ENCODE results near the gene CACNA1A. TPM values are rescaled to one million over a fixed set of nuclear protein-coding genes. Genes with fewer than 3 reads are reported as not detected.

Gene CACNA1A
- total RNA-seq, 2 experiments from 2014 or later: 0.60 to 0.63 TPM

DNA sequence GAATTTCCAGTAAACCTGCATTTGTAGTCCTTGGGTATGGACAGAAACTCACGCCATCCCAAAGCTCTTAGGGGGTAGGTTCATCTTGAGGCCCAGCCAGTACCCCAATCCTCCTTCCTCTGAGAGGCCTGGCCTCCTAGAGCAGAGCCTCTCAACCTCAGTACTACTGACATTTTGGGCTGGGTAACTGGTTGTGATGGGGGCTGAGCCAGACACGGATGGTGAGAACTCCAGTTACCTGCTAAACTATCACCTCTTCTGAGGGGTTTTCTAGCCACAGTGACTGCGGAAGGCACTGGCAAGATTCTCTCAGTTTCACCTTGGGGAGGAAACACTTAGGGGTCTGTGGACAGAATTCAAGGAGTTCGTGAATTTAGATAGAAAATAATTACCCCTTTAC is 156.2 kb downstream of the CACNA1A start:
- DNase-seq: no peak
- ChIA-PET POLR2A (no interaction called here), CTCF (no interaction called here)
- H3K9me3 Mint-ChIP-seq (ENCODE audit: insufficient read depth): no peaks in the 10 kb centered on the region
- H3K4me1 Mint-ChIP-seq (ENCODE audit: low read depth): no peaks in the 10 kb centered on the region
- H3K4me3 Mint-ChIP-seq: no peak overlapping the region
- no peaks in the 10 kb centered on the region for H3K36me3 Mint-ChIP-seq (ENCODE audit: low read depth)
- ATAC-seq: no peak
- no peak overlapping the region for H3K27ac Mint-ChIP-seq
- no peaks in the 10 kb centered on the region for H3K27me3 Mint-ChIP-seq (ENCODE audit: low read depth)

GRCh38 chr19:13347367-13347766 is 158.9 kb downstream of the CACNA1A start:
- POLR2A ChIA-PET: interaction anchor here (0.6 kb wide), 1 partner anchor 382 kb away, joined by 3 read pairs; no protein-coding TSS in a partner anchor
- Mint-ChIP-seq H3K4me1 (ENCODE audit: low read depth) (no peaks in the 10 kb centered on the region), H3K27ac (no peak overlapping the region), H3K9me3 (ENCODE audit: insufficient read depth) (no peaks in the 10 kb centered on the region), H3K36me3 (ENCODE audit: low read depth) (no peaks in the 10 kb centered on the region), H3K27me3 (ENCODE audit: low read depth) (no peaks in the 10 kb centered on the region), H3K4me3 (no peak overlapping the region)
- CTCF ChIA-PET: no interaction called here
- ATAC-seq: no peak
- no peak for DNase-seq

DNA sequence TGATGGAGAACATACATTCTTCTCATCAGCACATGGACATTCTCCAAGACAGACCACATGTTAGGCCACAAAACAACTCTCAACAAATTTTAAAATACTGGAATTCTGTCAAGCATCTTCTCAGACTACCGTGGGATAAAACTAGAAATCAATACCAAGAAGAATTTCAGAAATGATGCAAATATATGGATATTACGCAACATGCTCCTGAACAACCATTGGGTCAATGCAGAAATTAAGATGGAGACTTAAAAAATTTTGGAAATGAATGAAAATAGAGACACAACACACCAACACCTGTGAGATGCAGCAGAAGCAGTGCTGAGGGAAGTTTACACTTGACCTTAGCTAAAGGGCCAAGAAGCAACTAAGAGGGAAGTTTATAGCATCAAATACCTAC is 162.8 kb downstream of the CACNA1A start:
- no peak for ATAC-seq
- no peak for DNase-seq
- no peaks in the 10 kb centered on the region for H3K9me3 Mint-ChIP-seq (ENCODE audit: insufficient read depth)
- H3K27me3 Mint-ChIP-seq (ENCODE audit: low read depth): no peaks in the 10 kb centered on the region
- no peaks in the 10 kb centered on the region for H3K4me1 Mint-ChIP-seq (ENCODE audit: low read depth)
- H3K4me3 Mint-ChIP-seq: no peak overlapping the region
- ChIA-PET POLR2A (no interaction called here), CTCF (interaction anchor here (0.6 kb wide), 1 partner anchor 583 kb away, joined by 3 read pairs; no protein-coding TSS in a partner anchor)
- no peaks in the 10 kb centered on the region for H3K36me3 Mint-ChIP-seq (ENCODE audit: low read depth)
- no peak overlapping the region for H3K27ac Mint-ChIP-seq

- Mint-ChIP-seq H3K36me3 (ENCODE audit: low read depth) (no peaks in the 10 kb centered on the region), H3K4me3 (no peak overlapping the region), H3K9me3 (ENCODE audit: insufficient read depth) (no peaks in the 10 kb centered on the region), H3K4me1 (ENCODE audit: low read depth) (no peaks in the 10 kb centered on the region), H3K27ac (no peak overlapping the region), H3K27me3 (ENCODE audit: low read depth) (no peaks in the 10 kb centered on the region)
- CTCF ChIA-PET: no interaction called here
- DNase-seq (no peak), ATAC-seq (no peak)
- POLR2A ChIA-PET: no interaction called here
Measured at GRCh38 chr19:13342672-13343071, 163.6 kb downstream of the CACNA1A start.

- Mint-ChIP-seq H3K27ac (no peak overlapping the region), H3K36me3 (ENCODE audit: low read depth) (no peaks in the 10 kb centered on the region), H3K27me3 (ENCODE audit: low read depth) (no peaks in the 10 kb centered on the region), H3K9me3 (ENCODE audit: insufficient read depth) (no peaks in the 10 kb centered on the region), H3K4me1 (ENCODE audit: low read depth) (no peaks in the 10 kb centered on the region), H3K4me3 (no peak overlapping the region)
- ChIA-PET POLR2A (interaction anchor here (0.6 kb wide), 1 partner anchor 27 kb away, joined by 4 read pairs; no protein-coding TSS in a partner anchor), CTCF (no interaction called here)
- DNase-seq: no peak
- no peak for ATAC-seq
Measured at GRCh38 chr19:13339869-13340268, 166.4 kb downstream of the CACNA1A start.

- Mint-ChIP-seq H3K4me3 (no peak overlapping the region), H3K9me3 (ENCODE audit: insufficient read depth) (no peaks in the 10 kb centered on the region), H3K27ac (no peak overlapping the region), H3K36me3 (ENCODE audit: low read depth) (no peaks in the 10 kb centered on the region), H3K27me3 (ENCODE audit: low read depth) (no peaks in the 10 kb centered on the region), H3K4me1 (ENCODE audit: low read depth) (no peaks in the 10 kb centered on the region)
- ATAC-seq (no peak), DNase-seq (no peak)
- POLR2A ChIA-PET: no interaction called here
- CTCF ChIA-PET: no interaction called here
Measured at GRCh38 chr19:13337181-13337580, 169.1 kb downstream of the CACNA1A start.

GRCh38 chr19:13334801-13335481 is 171.3 kb downstream of the CACNA1A start:
- Mint-ChIP-seq H3K27me3 (ENCODE audit: low read depth) (no peaks in the 10 kb centered on the region), H3K4me1 (ENCODE audit: low read depth) (no peaks in the 10 kb centered on the region), H3K36me3 (ENCODE audit: low read depth) (no peaks in the 10 kb centered on the region), H3K27ac (no peak overlapping the region), H3K9me3 (ENCODE audit: insufficient read depth) (no peaks in the 10 kb centered on the region), H3K4me3 (no peak overlapping the region)
- POLR2A ChIA-PET: no interaction called here
- CTCF ChIA-PET: interaction anchor here (0.8 kb wide), 1 partner anchor 11 kb away, joined by 4 read pairs; no protein-coding TSS in a partner anchor
- DNase-seq (no peak), ATAC-seq (no peak)

DNA sequence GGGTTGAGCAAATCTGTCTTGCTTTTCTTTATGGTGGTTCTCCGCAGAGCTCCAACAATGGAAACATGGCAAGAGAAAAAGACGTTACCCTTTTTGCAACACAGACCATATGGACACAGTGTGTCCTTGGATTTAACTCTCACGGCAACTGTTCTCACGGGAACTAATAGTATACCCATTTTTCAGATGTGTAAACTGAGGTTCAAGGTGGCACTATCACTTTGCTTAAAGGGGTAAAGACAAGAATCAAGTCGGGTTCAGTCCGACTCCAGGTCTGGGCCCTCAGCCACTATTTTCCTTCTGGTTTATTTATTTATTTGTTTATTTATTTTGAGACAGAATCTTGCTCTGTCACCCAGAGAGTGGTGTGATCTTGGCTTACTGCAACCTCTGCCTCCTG is 176.0 kb downstream of the CACNA1A start:
- CTCF ChIA-PET: no interaction called here
- H3K9me3 Mint-ChIP-seq (ENCODE audit: insufficient read depth): no peaks in the 10 kb centered on the region
- DNase-seq (no peak), ATAC-seq (no peak)
- no peak overlapping the region for H3K4me3 Mint-ChIP-seq
- H3K27ac Mint-ChIP-seq: no peak overlapping the region
- POLR2A ChIA-PET: no interaction called here
- H3K4me1 Mint-ChIP-seq (ENCODE audit: low read depth): no peaks in the 10 kb centered on the region
- H3K27me3 Mint-ChIP-seq (ENCODE audit: low read depth): peaks cover 4% of the 10 kb centered on the region
- no peaks in the 10 kb centered on the region for H3K36me3 Mint-ChIP-seq (ENCODE audit: low read depth)

- DNase-seq (no peak), ATAC-seq (no peak)
- Mint-ChIP-seq H3K9me3 (ENCODE audit: insufficient read depth) (no peaks in the 10 kb centered on the region), H3K27ac (no peak overlapping the region), H3K4me3 (no peak overlapping the region), H3K27me3 (ENCODE audit: low read depth) (peaks cover 4% of the 10 kb centered on the region), H3K36me3 (ENCODE audit: low read depth) (no peaks in the 10 kb centered on the region), H3K4me1 (ENCODE audit: low read depth) (no peaks in the 10 kb centered on the region)
- ChIA-PET POLR2A (no interaction called here), CTCF (no interaction called here)
Measured at GRCh38 chr19:13329766-13330165, 176.5 kb downstream of the CACNA1A start.

DNA sequence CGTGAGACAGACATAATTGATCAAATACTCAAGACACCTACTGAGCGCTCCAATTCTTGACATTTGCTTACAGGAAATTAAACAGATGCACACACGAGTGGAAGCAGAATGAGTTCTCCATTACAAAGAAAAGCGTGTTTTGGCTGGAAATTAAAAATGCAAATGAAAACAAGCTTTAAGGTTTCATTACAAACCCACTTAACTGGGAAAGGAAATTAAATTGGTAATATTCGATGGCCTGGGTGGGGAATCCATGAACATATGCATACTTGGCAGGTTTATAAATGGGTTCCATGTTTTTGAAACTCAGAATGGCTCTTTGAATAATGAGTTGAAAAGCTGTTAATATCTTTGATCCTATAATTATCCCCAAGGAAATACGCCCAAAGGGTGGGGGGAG is 178.0 kb downstream of the CACNA1A start:
- POLR2A ChIA-PET: no interaction called here
- H3K9me3 Mint-ChIP-seq (ENCODE audit: insufficient read depth): no peaks in the 10 kb centered on the region

GRCh38 chr19:13319526-13319925 is 186.8 kb downstream of the CACNA1A start:
- H3K27ac Mint-ChIP-seq: no peak overlapping the region
- no peaks in the 10 kb centered on the region for H3K36me3 Mint-ChIP-seq (ENCODE audit: low read depth)
- H3K4me1 Mint-ChIP-seq (ENCODE audit: low read depth): no peaks in the 10 kb centered on the region
- ChIA-PET CTCF (no interaction called here), POLR2A (no interaction called here)
- H3K27me3 Mint-ChIP-seq (ENCODE audit: low read depth): peaks cover 10% of the 10 kb centered on the region
- DNase-seq (no peak), ATAC-seq (no peak)
- H3K4me3 Mint-ChIP-seq: no peak overlapping the region
- H3K9me3 Mint-ChIP-seq (ENCODE audit: insufficient read depth): no peaks in the 10 kb centered on the region

More for the DNA sequence above, 178.0 kb downstream of the CACNA1A start:
- no peak overlapping the region for H3K27ac Mint-ChIP-seq
- peaks cover 4% of the 10 kb centered on the region for H3K27me3 Mint-ChIP-seq (ENCODE audit: low read depth)
- ATAC-seq (no peak), DNase-seq (no peak)
- H3K36me3 Mint-ChIP-seq (ENCODE audit: low read depth): no peaks in the 10 kb centered on the region
- CTCF ChIA-PET: no interaction called here
- no peak overlapping the region for H3K4me3 Mint-ChIP-seq
- H3K4me1 Mint-ChIP-seq (ENCODE audit: low read depth): no peaks in the 10 kb centered on the region

DNA sequence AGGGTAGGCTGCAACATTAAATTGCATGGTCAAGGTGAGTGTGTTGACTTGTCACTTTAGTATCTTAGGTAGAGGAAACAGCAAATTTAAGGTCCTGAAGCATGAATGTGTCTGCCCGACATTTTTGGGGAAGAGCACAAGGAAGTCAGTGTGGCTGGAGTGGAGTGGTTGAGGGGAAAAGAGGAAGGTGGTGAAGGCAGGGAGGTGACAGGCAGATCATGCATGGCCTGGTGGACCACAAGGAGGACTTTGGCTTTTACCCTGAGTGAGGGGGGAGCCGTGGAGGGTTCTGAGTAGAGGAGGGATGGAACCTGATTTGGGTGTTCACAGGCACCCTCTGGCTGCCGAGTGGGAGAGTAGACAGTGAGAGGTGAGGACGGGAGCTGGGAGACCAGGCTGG is 188.1 kb downstream of the CACNA1A start:
- no peak overlapping the region for H3K4me3 Mint-ChIP-seq
- H3K36me3 Mint-ChIP-seq (ENCODE audit: low read depth): no peaks in the 10 kb centered on the region
- no peak overlapping the region for H3K27ac Mint-ChIP-seq
- H3K27me3 Mint-ChIP-seq (ENCODE audit: low read depth): peaks cover 10% of the 10 kb centered on the region
- ChIA-PET POLR2A (no interaction called here), CTCF (no interaction called here)
- DNase-seq: no peak
- H3K9me3 Mint-ChIP-seq (ENCODE audit: insufficient read depth): no peaks in the 10 kb centered on the region
- H3K4me1 Mint-ChIP-seq (ENCODE audit: low read depth): no peaks in the 10 kb centered on the region
- ATAC-seq: no peak

- no peak for DNase-seq
- H3K27ac Mint-ChIP-seq: no peak overlapping the region
- H3K27me3 Mint-ChIP-seq (ENCODE audit: low read depth): peaks cover 10% of the 10 kb centered on the region
- no peaks in the 10 kb centered on the region for H3K36me3 Mint-ChIP-seq (ENCODE audit: low read depth)
- ChIA-PET CTCF (no interaction called here), POLR2A (no interaction called here)
- H3K9me3 Mint-ChIP-seq (ENCODE audit: insufficient read depth): no peaks in the 10 kb centered on the region
- H3K4me1 Mint-ChIP-seq (ENCODE audit: low read depth): no peaks in the 10 kb centered on the region
- ATAC-seq: no peak
- H3K4me3 Mint-ChIP-seq: no peak overlapping the region
Measured at GRCh38 chr19:13315495-13315894, 190.8 kb downstream of the CACNA1A start.
